GM20000 (cell line): Measurements from ENCODE around the gene OR1Q1.

Experiments
- DNase-seq: peaks from one replicate; pipeline ENCODE4 v3.0.0; 2012; ENCODE audit warnings: low spot score
- CTCF ChIP-seq: IDR thresholded peaks from 2 replicates; pipeline ENCODE4 v1.5.1; 2012; ENCODE audit warnings: mild to moderate bottlenecking, control low read depth; ENCODE audit errors: extremely low read depth, missing control alignments

The OR1Q1 gene

GRCh38 chr9:122609804-122610203 is 4.7 kb upstream of the OR1Q1 start:
- DNase-seq: no peak
- no peak for TF ChIP-seq CTCF

GRCh38 chr9:122619996-122620395 is 5.5 kb downstream of the OR1Q1 start:
- TF ChIP-seq CTCF: no peak
- no peak for DNase-seq

- TF ChIP-seq CTCF: no peak
- DNase-seq: no peak
Measured at GRCh38 chr9:122642226-122642625, 27.7 kb downstream of the OR1Q1 start.

- no peak for TF ChIP-seq CTCF
- DNase-seq: no peak
Measured at GRCh38 chr9:122656378-122656777, 41.8 kb downstream of the OR1Q1 start.

- DNase-seq: no peak
- no peak for TF ChIP-seq CTCF
Measured at GRCh38 chr9:122657527-122657926, 43.0 kb downstream of the OR1Q1 start, which contains the start of gene OR1B1. Gene OR1B1 (minus strand): TSS chr9:122657627.

- no peak for TF ChIP-seq CTCF
Measured at GRCh38 chr9:122661416-122661815, 46.9 kb downstream of the OR1Q1 start, which contains the start of gene OR1L1. Gene OR1L1 (plus strand): TSS chr9:122661716. CDS start chr9:122661716, 0 bp downstream.

More at GRCh38 chr9:122661416-122661815, 46.9 kb downstream of the OR1Q1 start, which contains the start of gene OR1L1:
- no peak for DNase-seq
